HG03521 (cell line): Measurements from ENCODE around the gene CDKN2B-AS1.

ENCODE experiments used
- ATAC-seq: cut with Tn5 transposase; IDR thresholded peaks from one replicate; pipeline ENCODE4 v1.9.1; 2021; ENCODE audit warnings: mild to moderate bottlenecking, moderate library complexity; ENCODE audit not compliant: unreplicated experiment

CDKN2B-AS1 gene

DNA sequence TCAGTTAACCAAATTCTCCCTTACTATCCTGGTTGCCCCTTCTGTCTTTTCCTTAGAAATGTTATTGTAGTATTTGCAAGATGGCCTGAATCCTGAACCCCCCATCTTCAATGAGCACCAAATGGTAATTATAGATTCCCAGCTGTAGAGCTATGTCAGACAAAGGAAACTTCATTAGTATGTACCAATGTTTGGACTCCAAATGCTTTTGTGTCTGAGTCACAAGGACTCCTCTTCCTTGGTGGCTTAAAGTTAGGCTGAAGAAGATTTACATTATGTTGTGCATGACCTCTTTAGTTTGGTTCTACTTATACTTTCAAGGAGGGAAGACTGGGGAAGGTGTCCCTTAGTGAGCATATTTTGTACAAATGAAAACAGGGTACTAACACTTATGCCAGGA lies 120.4 kb downstream of the CDKN2B-AS1 start:
- ATAC-seq, result no peak

DNA sequence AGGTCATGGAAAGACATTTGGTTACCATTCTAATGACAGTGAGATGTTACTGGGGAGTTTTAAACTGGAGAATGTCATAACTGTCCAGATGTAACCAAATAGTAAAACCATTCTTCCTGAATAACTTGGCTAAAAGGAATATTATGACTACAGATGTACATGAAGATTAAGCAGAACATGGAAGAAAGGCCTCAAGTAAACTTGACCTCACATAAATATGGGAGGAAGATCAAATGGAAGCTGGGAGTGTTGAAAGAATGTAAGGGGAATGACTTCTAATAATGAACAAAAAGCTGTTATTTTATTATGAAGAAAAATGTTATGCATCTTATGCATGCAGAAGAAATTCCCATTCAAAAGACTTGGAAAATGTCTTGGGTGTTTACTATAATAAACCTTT lies 122.2 kb downstream of the CDKN2B-AS1 start:
- no peak for ATAC-seq

DNA sequence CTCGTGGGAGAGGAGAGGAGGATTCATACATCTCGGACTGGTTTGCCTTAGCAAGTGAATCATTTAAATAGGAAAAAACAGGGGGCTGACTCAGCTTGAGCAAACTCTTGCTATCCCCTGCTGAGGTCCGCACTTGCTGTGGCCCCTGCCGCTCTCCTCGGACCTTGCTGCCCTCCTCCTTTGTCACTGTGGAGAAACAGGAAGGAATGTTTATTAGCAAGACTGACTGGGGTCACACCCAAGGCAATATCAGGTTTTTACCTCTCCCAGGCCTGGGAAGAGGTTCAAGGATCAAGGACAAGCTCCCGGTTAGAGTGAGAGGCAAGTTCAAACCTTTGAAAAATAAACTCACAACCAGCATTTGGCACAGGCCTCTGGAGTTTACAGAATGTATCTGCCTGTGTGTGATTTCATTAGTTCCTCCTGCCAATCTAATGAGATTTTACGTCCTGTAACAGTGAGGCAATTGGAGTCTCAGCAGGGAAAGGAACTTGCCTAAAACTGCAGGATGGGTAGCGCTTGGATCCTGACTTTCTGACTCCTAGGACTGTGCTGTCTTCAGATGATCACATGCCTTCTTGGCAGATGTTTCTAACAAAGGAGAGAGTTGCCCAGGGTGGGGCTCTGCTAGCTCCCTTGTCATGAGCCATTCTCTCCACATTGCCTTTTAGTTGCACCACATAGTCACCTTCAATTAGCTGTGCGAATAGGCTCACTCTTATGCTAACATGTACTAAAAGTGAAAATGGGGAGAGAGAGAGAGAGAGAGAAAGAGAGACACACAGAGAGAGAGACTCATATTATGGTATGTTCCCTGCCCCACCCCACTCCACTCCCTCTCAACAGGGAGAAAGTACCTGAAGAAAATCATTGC lies 123.2 kb downstream of the CDKN2B-AS1 start:
- ATAC-seq, result no peak

DNA sequence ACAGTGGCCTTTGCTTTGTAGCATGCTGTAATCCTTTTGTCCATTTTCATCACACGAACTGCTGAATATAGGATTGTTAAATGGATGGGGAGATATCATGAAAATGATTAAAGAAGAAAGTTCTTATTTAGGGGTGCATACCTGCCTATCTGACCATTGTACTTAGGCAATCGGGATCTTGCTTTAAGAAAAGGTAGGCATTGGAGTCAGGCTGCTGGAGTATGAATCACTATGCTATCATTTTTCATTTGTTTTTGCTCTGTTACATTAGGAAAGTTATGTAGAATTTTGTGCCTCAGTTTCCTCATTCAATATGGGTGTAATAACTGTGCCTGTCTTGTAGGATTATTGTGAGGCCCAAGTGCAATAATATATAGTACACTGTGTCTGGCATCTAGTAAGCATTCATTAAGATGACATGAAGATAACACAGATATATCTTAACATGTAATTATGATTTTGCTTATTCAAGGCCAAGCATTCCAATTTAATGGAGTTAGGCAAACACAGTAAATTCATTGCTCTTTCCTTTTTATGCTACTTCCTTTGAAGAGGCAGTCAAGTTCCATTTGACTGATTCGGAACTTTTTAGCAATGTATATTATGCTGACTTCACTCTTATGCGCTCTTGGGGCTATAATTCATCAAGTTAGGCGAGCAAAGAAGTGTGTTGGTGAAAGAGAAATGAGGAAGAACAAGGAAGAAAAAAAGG lies 124.4 kb downstream of the CDKN2B-AS1 start:
- no peak for ATAC-seq

DNA sequence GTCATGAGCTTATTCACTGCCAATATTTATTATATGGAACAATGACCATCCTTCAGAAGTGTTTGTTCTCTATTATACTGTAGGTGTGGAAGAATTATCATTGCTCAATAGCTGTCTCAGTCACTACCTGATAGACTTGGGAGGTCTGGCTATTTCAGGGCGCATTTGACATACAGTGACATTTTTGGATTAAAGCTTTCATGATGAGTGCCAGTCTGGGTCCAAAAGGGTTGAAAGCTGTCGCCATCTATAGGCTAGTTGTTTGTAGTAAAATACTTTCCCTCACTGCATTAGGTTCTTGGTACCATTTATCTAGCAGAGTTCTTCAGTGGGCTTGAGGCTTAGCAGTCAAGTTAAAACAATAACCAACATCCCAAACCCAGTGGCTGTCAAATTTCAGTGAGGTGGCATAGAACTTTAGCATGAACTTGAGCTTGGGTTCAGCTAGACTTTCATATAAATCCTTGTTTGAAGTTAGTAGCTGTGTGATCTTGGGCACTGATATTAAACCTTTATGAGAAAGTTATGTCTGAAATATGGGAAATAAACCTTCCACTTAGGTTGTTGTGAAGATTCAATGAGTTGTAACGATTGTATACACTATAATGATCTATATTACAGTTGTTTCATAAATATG lies 125.0 kb downstream of the CDKN2B-AS1 start:
- ATAC-seq, result no peak

DNA sequence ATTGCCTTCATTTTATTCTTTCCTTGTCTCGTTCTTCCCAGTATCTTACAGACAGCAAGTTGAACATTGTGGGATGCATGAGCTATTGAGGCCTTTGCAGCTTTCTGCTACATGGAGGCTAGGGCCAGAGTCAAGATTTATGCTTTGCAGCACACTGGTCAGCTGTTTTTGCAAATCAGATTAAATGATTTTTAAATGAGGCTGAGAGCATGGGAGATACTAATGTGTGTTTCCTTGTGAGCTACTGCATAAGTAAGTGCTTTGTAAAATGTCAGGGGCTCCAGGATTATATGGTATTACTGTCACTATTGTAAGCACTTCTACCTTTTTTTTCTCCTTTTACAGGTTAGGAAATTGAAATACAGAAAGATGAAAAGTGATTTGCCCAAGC lies 125.6 kb downstream of the CDKN2B-AS1 start:
- no peak for ATAC-seq

DNA sequence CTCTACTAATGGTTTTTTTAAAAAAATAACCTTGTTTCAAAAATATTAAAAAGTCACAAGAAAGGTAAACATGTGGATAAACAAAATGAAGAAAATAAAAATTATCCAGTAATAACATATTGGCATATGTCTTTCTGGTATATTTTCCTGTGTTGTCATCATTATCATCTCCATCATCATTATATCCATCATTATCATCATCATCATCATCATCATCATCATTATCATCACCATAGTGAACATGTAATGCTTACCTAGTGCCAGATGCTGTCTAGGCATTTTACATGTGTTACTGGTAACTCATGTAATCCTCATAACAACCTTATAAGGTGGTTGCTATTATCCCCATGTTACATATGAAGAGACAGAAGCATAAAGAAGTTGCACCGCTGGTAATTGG lies 126.0 kb downstream of the CDKN2B-AS1 start:
- ATAC-seq, result no peak

DNA sequence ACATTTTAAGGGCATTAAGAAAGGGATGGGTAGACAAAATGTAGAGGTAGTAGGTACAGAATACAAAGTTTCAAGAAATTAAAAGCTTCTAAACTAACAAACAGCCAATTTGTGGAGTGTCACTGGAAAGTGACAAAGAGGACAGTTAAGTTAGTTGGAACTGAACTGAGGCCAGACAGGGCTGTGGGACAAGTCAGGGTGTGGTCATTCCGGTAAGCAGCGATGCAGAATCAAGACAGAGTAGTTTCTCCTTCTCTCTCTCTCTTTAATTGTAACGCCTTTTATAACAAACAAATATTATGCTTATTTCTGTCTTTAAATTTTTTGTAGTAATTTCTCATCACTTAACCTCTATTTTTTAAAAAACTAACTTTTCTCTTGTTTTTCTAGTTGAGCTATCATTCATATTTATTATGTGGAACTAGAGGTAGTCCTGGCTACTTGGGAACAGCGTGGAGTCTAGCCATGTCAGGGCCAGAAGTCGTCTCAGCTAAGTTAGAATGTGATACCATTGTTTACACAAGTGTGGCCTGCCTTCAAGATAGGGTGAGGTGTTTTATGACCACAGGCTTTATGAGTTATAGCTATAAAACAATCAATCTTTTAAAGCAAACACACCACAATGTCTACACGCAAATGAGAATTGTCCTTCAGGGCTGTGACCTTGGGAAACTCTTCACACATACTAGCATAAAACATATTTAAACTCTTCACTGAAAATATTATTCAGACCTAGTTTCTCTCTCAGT lies 129.8 kb downstream of the CDKN2B-AS1 start:
- no peak for ATAC-seq

DNA sequence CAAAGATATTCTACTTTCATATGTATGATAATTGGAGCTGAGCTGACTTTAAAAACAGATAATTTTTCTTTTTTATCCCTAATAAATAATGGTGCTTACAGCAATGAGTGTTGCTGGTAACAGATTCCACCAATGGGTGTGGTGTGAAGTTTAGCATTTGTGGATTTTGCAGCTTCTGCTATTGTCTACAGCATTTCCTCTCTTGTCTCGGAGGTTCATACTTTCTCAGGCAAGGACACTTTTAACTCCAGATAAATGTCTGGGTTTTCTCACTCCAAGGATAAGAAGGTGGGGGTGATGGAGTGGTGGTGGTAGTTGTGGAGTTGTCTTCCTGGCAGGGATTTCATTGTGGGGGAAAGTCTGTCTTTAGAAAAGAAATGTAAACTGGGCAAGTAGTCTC lies 134.5 kb downstream of the CDKN2B-AS1 start:
- no peak for ATAC-seq

DNA sequence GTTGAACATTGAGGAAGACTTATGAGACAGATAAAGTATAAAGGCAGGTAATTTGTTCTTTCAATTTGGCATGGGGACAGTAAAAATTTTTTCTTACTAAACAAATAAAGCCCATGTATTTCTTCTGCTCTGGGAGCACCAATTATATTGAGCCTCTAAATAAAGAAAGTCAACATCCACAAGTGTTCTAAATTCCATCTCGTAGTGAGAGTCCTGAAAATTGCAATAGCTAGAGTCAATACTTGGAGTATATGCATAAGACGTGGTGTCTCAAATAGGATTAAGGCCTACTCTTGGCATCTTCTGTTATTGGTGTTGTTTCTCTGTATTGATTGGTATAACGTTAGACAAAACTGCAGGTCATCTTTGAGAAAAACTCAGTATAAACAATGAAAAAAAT lies 135.0 kb downstream of the CDKN2B-AS1 start:
- ATAC-seq, result no peak

DNA sequence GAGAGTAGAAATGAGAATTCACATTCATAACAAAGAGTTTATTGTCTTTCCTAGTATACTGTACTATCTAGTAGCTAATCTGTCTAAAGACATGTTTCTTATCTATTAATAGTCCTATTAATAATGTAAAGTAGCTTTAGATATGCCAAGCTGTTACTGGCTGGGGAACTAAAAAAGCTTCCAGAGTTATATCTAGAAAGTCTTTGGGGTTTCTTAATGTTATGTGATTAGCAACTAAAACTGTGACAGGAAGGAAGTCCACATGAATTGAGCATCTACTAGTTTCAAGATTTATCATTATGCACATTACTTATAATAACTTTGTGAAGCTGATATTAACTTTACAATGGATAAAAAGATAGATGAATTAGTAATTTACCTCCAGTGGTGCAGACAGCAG lies 137.2 kb downstream of the CDKN2B-AS1 start:
- no peak for ATAC-seq

DNA sequence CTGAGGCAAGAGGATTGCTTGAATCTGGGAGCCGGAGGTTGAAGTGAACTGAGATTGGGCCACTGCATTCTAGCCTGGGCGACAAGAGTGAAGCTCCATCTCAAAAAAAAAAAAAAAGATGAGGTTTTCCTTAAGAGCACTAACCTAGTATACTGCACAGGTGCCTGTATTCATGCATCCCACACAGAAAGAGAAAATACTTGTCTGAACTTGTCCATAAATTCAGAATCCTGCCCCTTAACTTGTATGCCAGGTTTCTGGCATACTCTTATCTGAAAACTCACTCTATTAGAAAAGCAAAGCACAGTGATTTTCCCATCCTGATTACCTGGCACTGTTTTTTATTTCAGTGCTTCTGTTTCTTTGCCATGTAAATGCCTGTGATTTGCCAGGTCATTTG lies 139.8 kb downstream of the CDKN2B-AS1 start:
- ATAC-seq, result no peak

DNA sequence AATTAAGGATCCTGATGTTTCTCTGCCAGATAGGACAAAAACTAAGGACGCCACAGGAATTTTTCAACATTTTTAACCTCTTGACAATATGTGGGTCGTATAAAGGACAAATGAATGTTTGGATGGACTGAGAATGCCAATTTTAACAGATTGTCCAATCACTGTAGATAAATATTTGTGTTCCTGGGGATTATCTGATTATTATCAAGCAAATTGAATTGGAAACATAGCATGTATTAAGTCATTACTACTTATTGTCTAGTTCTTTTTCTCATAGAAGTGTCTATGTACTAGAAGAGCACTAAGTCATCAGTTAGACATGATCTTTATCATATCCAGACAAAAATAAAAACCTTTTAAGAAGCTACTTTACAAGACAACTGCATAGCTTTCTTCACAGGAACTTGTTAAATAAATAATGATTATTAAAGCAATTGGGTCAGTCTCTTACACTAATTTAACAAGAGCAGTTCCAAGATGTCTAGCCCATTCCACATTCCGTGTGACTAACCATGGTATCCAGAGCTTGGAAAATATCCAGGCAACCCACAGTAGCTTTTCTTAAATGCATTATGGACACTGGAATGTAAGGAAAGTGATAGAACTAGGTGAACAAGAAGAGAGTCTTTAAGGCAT lies 142.0 kb downstream of the CDKN2B-AS1 start:
- ATAC-seq, result no peak

DNA sequence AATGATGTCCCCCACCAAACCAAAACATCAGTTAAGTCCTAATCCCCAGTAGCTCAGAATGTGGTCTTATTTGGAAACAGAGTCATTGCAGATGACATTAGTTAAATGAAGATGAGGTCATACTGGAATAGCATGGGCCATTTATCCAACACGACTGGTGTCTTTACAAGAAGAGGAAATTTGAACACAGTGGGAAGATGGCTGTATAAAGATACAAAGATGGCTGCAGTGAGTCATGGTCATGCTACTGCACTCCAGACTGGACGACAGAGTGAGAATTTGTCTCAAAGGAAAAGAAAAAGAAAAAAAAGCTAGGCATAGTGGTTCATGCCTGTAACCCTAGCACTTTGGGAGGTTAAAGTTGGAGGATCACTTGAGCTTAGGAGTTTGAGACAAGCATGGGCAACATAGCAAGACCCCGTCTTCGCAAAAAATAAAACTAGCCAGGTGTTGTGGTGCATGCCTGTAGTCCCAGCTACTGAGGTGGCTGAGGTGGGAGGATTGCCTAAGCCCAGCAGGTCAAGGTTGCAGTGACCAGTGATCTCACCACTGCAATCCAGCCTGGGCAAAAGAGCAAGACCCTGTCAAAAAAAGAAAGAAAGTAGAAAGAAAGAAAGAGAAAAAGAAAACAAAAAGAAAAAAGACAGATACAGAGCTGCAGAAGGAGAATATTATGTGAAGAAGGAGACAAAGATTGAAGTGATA lies 144.5 kb downstream of the CDKN2B-AS1 start:
- ATAC-seq, result no peak

DNA sequence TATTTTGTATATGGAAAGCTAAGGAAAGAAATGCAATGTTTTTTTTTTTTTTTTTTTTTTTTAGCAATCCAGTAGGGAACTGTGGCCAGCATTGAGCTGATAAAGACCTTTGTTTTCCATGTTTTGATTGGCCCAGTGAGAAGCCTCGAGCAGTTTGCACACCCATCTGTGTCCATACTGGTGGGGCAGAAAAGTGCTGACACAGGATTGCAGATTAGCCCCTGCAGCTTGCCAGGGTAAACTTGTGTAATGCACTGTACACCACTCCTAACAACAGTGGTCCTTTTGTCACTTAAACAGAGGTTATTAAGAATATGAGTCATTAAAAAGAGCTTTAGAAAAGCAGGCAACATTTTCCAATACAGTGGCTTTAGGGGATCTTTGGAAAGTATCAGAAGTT lies 147.3 kb downstream of the CDKN2B-AS1 start:
- ATAC-seq, result no peak

DNA sequence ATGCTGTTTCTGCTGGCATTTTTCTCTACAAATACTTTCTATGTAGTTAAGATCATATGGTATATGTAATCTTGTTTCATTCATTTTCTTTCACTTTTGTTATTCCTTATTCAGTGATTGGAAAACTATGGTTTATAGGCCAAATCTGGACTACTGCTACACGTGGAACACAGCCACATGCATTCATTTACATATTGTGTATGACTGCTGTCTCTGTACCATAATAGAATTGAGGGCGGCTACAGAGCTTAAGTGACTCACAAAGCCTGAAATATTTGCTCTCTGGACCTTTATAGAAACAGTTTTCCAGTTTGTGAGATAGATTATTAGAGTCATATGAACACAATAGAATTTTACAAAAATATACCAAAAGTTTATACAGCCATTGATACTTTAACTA lies 148.1 kb downstream of the CDKN2B-AS1 start:
- no peak for ATAC-seq

DNA sequence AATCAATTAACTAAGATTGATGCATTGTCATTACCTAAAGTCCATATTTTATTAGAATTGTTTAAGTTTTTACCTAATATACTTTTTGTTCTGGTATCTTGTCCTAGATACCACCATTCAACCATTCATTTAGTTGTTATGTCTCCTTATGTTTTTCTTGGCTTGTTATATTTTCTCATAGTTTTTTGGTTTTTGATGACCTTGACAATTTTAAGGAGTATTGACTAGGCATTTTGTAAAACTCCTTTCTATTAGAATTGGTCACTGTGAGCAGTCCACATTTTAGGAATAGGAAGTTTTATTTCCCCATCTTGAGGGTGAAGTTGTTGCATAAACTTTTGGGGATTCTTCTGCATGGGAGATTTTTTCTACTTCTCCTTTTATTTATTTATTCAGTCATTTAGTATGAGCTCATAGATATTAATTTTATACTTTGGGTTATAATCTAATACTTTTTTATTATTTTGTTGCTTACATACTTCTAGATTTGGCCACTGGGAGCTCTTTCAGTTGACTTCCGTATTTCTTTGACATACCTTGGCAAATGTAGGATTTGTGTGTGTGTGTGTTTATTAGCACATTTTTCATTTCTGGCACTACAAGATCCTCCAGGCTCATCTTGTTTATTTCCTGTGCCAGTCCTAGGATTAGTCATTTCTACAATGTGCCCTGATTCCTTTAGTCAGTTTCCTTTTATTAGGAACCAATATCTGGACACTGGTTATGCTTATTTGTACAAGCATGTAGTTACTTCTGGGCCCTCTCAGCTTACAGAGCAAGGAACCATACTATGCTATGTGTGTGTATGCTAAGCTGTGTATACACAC lies 149.4 kb downstream of the CDKN2B-AS1 start:
- ATAC-seq, result no peak

DNA sequence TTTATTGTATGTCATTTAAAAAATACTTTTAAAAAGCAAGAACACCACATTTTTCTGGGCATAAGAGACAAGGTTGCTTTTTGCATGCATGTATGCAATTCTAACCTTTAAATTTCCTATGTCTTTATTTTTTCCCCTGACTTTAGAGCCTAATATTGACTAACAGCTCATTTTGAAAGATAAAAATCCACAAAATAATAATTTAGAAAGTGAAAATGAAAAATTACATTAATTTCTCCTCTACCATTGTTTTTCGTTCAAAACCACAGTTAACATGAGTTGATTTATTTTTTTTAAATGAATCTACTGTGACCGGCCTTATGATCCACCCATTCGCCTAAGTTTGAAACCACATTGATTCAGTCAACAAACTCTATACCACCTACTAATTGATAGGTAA lies 152.0 kb downstream of the CDKN2B-AS1 start:
- ATAC-seq, result no peak

DNA sequence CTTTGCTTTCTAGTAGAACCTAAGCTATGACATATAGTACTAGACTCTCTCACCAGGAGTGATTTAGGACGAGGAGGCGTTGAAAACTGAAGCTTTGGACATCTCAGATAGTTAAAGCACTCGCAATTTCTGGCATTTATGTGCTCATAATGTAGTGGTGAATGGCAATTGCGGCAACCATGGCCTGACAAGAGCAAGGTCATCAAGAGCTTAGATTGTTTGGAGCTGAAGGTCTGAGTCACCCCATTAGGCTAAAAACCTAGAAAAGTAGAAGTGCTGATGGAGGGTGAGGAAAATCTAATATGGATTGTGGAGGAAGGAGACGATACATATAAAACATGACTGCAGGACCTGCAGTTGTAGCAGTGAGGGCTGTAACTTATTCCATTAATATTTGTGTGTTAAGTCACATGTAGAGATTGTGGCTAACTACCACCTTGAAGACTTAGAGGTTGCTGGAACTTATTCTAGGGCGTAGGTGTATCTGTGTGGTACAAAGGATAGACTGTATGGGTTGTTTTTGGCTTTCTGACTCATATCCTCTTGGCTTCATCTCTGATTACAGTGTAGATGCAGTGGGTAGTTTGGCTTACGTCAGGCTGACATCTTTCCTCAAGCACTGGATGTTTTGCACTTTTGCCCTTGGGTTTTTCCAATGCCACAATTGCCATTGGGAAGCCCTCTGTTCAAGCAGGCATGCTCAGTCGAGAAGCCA lies 153.4 kb downstream of the CDKN2B-AS1 start:
- no peak for ATAC-seq
